Naive B cell (primary cell): ENCODE measurements around the gene NSD1. TPM values are rescaled to one million over a fixed set of nuclear protein-coding genes. Genes with fewer than 3 reads are reported as not detected.

Experiments used
- ATAC-seq, 2 donors: fragments of 150-1000 bp; cut with Tn5 transposase; 2 replicates each; pipeline ENCODE4 v1.10.0; 2021; ENCODE audit warnings: low read depth in 2 of 2, mild to moderate bottlenecking in 2 of 2, moderate library complexity in 2 of 2
- DNase-seq: peaks from one replicate; pipeline ENCODE4 v3.0.0; 2022
- H3K27ac Mint-ChIP-seq, 6 donors: one replicate each; pipeline ENCODE4 v1.8.0; 2020 to 2022; ENCODE audit warnings: mild to moderate bottlenecking in 6 of 6, mixed read lengths in 6 of 6, moderate library complexity in 5 of 6, inconsistent platforms in 2 of 6
- H3K27me3 Mint-ChIP-seq, 3 donors: one replicate each; pipeline ENCODE4 v1.8.0; 2021 to 2022; ENCODE audit warnings: mixed read lengths in 3 of 3, mild to moderate bottlenecking in 1 of 3
- H3K36me3 Mint-ChIP-seq, 2 donors: one replicate each; pipeline ENCODE4 v1.8.0; 2020 to 2022; ENCODE audit warnings: mixed read lengths in 2 of 2, inconsistent platforms in 1 of 2, mild to moderate bottlenecking in 1 of 2
- H3K4me1 Mint-ChIP-seq, 3 donors: one replicate each; pipeline ENCODE4 v1.8.0; 2020 to 2022; ENCODE audit warnings: mixed read lengths in 3 of 3, inconsistent platforms in 1 of 3, mild to moderate bottlenecking in 1 of 3, moderate library complexity in 1 of 3
- H3K4me3 Mint-ChIP-seq, 8 donors: one replicate each; pipeline ENCODE4 v1.8.0; 2020 to 2022; ENCODE audit warnings: mild to moderate bottlenecking in 8 of 8, mixed read lengths in 8 of 8, moderate library complexity in 8 of 8, inconsistent platforms in 2 of 8
- H3K9me3 Mint-ChIP-seq, 7 donors: one replicate each; pipeline ENCODE4 v1.8.0; 2020 to 2022; ENCODE audit warnings: mixed read lengths in 7 of 7, mild to moderate bottlenecking in 5 of 7, inconsistent platforms in 2 of 7, moderate library complexity in 1 of 7
- polyA plus RNA-seq, 6 donors: library from polyadenylated mRNA; unstranded; fragments of 300-500 nt; fragmentation: Illumina TruSeq; gene quantifications; one replicate each; pipeline ENCODE4 v1.2.3, GENCODE V29; 2021; ENCODE audit warnings: low read depth in 6 of 6

NSD1 gene
- polyA plus RNA-seq, 6 donors from 2014 or later = 32.4 to 87.7 (median 46.1) TPM

DNA sequence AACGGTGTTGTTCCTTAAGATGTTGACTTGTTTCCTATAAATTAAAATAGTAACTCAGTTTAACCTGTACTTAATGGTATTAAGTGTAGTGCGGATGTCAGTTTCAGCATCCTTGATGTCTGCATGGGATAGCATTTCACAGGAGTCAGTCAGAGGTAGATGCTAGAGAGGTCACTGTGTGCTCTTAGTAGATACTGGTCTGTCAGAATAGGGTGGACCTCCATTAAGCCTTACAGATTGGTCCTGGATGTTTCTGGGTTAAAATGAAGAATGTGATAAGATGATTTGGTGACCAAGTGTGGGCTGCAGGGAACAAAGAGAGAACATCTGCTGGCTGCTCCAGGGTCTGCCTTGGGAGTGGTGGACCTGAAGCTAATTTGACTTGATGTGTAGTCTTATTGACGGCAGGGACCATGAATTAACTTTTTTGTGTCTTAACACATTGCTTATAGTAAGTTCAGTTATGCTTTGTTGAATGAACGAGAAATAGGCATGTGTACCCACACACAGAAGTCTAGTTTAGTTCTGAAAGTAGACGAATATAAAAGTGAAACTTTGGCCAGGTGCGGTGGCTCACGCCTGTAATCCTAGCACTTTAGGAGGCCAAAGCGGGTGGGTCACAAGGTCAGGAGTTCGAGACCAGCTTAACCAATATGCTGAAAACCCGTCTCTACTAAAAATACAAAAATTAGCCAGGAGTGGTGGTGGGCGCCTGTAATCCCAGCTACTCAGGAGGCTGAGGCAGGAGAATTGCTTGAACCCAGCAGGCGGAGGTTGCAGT, 157.4 kb downstream of the NSD1 start:
- Mint-ChIP-seq H3K36me3 (peaks cover 17 to 21% of the 10 kb centered on the region in 2 donors), H3K27ac (peak overlapping the region in 4 of 6 donors; percentile 57 to 70 (median 62)), H3K9me3 (no peaks in the 10 kb centered on the region), H3K4me1 (peaks cover 19 to 25% (median 25%) of the 10 kb centered on the region in 3 donors), H3K27me3 (no peaks in the 10 kb centered on the region), H3K4me3 (peak overlapping the region in 4 of 8 donors; percentile 2 to 35 (median 32))
- no peak for DNase-seq
- peak; percentile 65 to 66 for ATAC-seq

GRCh38 chr5:177291735-177292134, 158.2 kb downstream of the NSD1 start:
- H3K4me1 Mint-ChIP-seq = peaks cover 26 to 33% (median 32%) of the 10 kb centered on the region in 3 donors
- no peaks in the 10 kb centered on the region for H3K9me3 Mint-ChIP-seq
- peaks cover 13 to 19% of the 10 kb centered on the region in 2 donors for H3K36me3 Mint-ChIP-seq
- DNase-seq = no peak
- H3K4me3 Mint-ChIP-seq = no peak overlapping the region
- H3K27ac Mint-ChIP-seq = peak overlapping the region in 3 of 6 donors; percentile 16 to 47 (median 23)
- no peaks in the 10 kb centered on the region for H3K27me3 Mint-ChIP-seq
- no peak for ATAC-seq

- peaks cover 8 to 15% of the 10 kb centered on the region in 2 donors for H3K36me3 Mint-ChIP-seq
- peak overlapping the region in 1 of 8 donors; percentile 76 for H3K4me3 Mint-ChIP-seq
- DNase-seq (no peak), ATAC-seq (no peak)
- H3K4me1 Mint-ChIP-seq = peaks cover 32 to 43% (median 42%) of the 10 kb centered on the region in 3 donors
- peak overlapping the region in 1 of 6 donors; percentile 79 for H3K27ac Mint-ChIP-seq
- H3K27me3 Mint-ChIP-seq = no peaks in the 10 kb centered on the region
- H3K9me3 Mint-ChIP-seq = no peaks in the 10 kb centered on the region
Measured at GRCh38 chr5:177293819-177294581, 160.4 kb downstream of the NSD1 start.

DNA sequence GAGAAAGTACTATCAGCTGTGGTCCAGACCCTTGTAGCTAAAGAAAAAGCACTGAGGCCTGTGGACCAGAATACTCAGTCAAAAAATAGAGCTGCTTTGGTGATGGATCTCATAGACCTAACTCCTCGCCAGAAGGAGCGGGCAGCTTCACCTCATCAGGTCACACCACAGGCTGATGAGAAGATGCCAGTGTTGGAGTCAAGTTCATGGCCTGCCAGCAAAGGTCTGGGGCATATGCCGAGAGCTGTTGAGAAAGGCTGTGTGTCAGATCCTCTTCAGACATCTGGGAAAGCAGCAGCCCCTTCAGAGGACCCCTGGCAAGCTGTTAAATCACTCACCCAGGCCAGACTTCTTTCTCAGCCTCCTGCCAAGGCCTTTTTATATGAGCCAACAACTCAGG, 161.1 kb downstream of the NSD1 start:
- Mint-ChIP-seq H3K27me3 (no peaks in the 10 kb centered on the region), H3K4me3 (peak overlapping the region in 3 of 8 donors; percentile 50 to 80 (median 76)), H3K27ac (peak overlapping the region in 3 of 6 donors; percentile 52 to 79 (median 56)), H3K9me3 (no peaks in the 10 kb centered on the region), H3K4me1 (peaks cover 30 to 50% (median 48%) of the 10 kb centered on the region in 3 donors), H3K36me3 (peaks cover 8 to 11% of the 10 kb centered on the region in 2 donors)
- ATAC-seq = no peak
- DNase-seq = no peak

DNA sequence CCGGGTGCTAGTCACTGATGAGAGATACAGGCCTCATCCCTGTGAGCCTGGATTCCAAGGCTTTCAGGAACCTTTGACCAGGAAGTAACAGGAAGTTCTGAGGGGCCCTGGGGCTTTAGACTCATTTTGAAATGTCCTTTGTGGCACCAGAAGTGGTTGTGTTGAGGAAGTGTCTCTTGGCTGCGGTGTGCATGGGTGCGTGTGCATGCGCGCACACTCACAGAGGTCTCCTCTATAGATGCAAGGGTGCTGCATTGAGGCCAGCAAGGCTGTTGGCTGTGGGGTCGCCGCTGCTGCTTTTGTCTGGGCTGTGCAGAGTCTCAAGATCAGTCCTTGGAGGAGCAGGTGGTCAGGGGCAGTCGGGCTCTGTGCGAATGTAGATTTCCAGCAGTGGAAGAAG, 162.4 kb downstream of the NSD1 start:
- DNase-seq = no peak
- Mint-ChIP-seq H3K4me1 (peaks cover 40 to 58% (median 54%) of the 10 kb centered on the region in 3 donors), H3K9me3 (no peaks in the 10 kb centered on the region), H3K36me3 (peaks cover 8 to 14% of the 10 kb centered on the region in 2 donors), H3K27me3 (no peaks in the 10 kb centered on the region), H3K4me3 (peak overlapping the region in 6 of 8 donors; percentile 35 to 87 (median 70)), H3K27ac (peak overlapping the region; percentile 49 to 94 (median 82))
- no peak for ATAC-seq

DNA sequence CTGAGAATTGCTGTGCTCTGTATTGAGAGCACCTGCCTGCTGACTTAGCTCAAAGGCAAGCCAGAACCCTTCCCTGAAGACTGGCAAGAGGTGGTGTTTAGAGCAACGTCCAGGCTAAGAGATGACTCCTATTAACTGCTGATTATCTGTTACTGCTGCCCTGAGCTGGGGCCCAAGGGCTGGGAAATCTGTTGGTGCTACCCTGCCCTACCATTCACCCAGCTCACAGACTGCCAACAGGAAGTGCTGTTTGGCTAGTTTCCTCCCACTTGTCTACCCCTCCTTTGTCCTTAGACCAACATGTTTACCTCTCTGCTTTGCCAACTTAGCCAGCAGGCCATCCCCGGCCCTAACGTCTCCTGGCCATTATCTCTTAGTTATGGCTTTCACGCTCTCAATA, 163.0 kb downstream of the NSD1 start:
- Mint-ChIP-seq H3K9me3 (no peaks in the 10 kb centered on the region), H3K36me3 (peaks cover 6 to 14% of the 10 kb centered on the region in 2 donors), H3K27ac (peak overlapping the region in 5 of 6 donors; percentile 30 to 94 (median 84)), H3K4me1 (peaks cover 40 to 60% (median 57%) of the 10 kb centered on the region in 3 donors), H3K27me3 (no peaks in the 10 kb centered on the region), H3K4me3 (peak overlapping the region; percentile 33 to 87 (median 65))
- ATAC-seq (peak in 1 of 2 donors; percentile 18), DNase-seq (no peak)

GRCh38 chr5:177297922-177298321, 164.3 kb downstream of the NSD1 start:
- no peaks in the 10 kb centered on the region for H3K9me3 Mint-ChIP-seq
- no peak for ATAC-seq
- H3K4me1 Mint-ChIP-seq = peaks cover 46 to 70% (median 67%) of the 10 kb centered on the region in 3 donors
- no peak for DNase-seq
- H3K36me3 Mint-ChIP-seq = peaks cover 0 to 6% of the 10 kb centered on the region in 2 donors
- no peaks in the 10 kb centered on the region for H3K27me3 Mint-ChIP-seq
- peak overlapping the region in 4 of 6 donors; percentile 19 to 88 (median 45) for H3K27ac Mint-ChIP-seq
- peak overlapping the region in 1 of 8 donors; percentile 66 for H3K4me3 Mint-ChIP-seq

- Mint-ChIP-seq H3K4me3 (peak overlapping the region; percentile 32 to 97 (median 65)), H3K36me3 (peaks cover 0 to 3% of the 10 kb centered on the region in 2 donors), H3K4me1 (peaks cover 54 to 81% (median 81%) of the 10 kb centered on the region in 3 donors), H3K27me3 (no peaks in the 10 kb centered on the region), H3K9me3 (no peaks in the 10 kb centered on the region), H3K27ac (peak overlapping the region; percentile 88 to 99 (median 98))
- ATAC-seq (no peak), DNase-seq (no peak)
Measured at GRCh38 chr5:177299697-177300096, 166.1 kb downstream of the NSD1 start.

DNA sequence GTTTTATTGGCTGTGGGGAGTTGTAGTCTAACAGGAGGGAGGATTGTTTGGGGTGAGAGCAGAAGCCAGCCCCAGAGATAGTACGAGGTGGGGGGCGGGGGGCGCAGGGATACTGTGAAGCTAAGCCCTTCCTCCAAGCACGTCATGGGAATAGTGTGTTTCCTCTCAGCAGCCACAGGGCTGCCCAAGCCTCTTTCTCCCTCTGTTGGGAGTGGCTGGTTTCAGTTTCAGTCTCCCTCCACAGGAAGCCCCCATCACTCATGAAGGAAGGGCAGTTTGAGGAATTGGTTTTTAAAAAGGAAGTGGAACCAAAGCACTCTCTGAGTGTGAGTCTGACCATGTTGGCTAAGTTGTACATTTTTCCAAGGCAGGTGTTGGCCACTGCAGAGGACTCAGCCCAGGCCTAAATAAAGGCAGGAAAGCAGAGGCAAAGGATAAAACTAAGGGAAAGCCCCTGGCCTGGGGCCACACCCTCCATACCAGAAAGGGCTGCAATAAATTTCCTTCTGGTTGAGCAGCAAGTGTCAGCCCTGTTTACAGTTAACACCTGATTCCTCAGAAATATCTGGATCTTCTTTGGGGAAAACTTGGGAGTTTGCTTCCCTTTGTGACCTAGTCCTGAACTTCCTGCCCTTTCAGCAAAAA, 166.8 kb downstream of the NSD1 start:
- Mint-ChIP-seq H3K27me3 (no peaks in the 10 kb centered on the region), H3K36me3 (peaks cover 0 to 3% of the 10 kb centered on the region in 2 donors), H3K27ac (peak overlapping the region; percentile 88 to 99 (median 98)), H3K4me3 (peak overlapping the region; percentile 75 to 97 (median 88)), H3K4me1 (peaks cover 55 to 86% (median 83%) of the 10 kb centered on the region in 3 donors), H3K9me3 (no peaks in the 10 kb centered on the region)
- DNase-seq = peak; percentile 87
- peak; percentile 76 to 80 for ATAC-seq

GRCh38 chr5:177300951-177301350, 167.4 kb downstream of the NSD1 start:
- no peaks in the 10 kb centered on the region for H3K9me3 Mint-ChIP-seq
- peak overlapping the region; percentile 47 to 97 (median 86) for H3K4me3 Mint-ChIP-seq
- no peaks in the 10 kb centered on the region for H3K27me3 Mint-ChIP-seq
- H3K27ac Mint-ChIP-seq = peak overlapping the region; percentile 88 to 99 (median 98)
- peaks cover 50 to 85% (median 83%) of the 10 kb centered on the region in 3 donors for H3K4me1 Mint-ChIP-seq
- DNase-seq = no peak
- no peak for ATAC-seq
- peaks cover 0 to 3% of the 10 kb centered on the region in 2 donors for H3K36me3 Mint-ChIP-seq

DNA sequence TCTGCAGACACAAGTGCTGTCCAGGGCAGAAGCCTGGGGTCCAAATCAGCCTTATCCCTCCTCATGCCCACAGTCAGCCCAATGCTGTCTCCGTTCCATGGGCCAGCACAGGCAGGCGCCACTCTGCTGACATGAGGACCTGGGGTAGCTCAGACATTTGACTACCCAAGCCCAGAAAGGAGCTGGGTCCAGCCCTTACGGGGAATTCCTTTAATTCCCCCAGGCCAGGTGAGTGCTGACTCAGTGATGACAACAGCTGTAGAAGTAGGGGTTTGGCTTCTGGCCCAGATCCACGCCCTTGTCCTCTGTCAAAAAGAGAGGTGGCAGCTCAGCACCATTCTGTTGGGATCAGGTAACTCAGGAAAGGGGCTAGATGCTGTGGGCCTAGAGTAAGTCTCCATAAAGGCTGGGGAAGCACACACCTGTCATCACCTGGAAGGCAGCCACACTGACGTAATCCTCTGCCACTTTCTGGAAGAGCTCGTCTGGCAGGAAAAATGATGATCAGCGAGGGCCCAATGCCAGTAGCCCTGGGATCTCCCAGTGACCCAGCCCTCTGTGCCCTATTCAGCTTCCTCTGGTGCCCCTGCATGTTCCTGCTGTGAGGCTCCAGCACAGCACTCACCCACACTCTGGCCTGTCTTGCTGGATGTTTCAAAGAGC, 168.1 kb downstream of the NSD1 start:
- Mint-ChIP-seq H3K27ac (peak overlapping the region in 5 of 6 donors; percentile 38 to 99 (median 81)), H3K27me3 (no peaks in the 10 kb centered on the region), H3K9me3 (no peaks in the 10 kb centered on the region), H3K4me3 (peak overlapping the region; percentile 90 to 97 (median 94)), H3K4me1 (peaks cover 46 to 81% (median 80%) of the 10 kb centered on the region in 3 donors), H3K36me3 (peaks cover 0 to 5% of the 10 kb centered on the region in 2 donors)
- ATAC-seq (no peak), DNase-seq (no peak)

DNA sequence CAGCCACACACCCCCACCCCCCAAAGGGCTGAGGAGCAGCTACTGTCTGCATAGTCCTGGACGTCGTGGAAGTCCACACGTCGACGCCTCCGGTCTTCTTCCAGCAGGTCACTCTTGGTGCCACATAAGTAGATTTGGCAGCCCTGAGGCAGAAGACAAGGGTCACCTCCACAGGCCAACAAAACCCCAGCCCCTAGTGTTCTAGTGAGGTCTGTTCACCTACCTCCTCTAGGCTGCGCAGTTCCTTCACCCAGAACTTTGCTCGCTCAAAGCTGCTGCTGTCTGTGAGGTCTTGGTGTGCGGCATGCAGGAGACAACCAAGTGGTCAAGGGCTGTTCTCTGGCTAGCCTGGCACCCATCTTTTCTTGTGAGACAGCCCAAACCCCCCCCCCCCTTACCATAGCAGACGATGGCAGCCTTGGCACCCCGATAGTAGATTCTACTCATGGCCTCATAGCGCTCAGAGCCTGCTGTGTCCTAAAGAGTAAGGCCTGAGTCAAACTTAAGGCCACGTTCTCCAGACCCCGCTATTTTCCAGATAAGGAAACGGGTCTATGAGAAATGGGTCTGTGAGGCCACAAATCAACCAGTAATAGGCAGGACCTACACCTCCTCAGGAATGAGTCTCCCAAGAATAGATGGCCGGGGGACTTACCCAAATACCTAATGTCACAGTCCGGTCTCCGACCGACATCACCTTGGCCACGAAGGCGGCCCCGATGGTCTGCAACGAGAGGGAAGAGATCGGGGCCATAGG, 169.0 kb downstream of the NSD1 start:
- DNase-seq (no peak), ATAC-seq (no peak)
- H3K9me3 Mint-ChIP-seq = no peaks in the 10 kb centered on the region
- H3K27me3 Mint-ChIP-seq = no peaks in the 10 kb centered on the region
- H3K4me1 Mint-ChIP-seq = peaks cover 45 to 77% (median 75%) of the 10 kb centered on the region in 3 donors
- peaks cover 0 to 9% of the 10 kb centered on the region in 2 donors for H3K36me3 Mint-ChIP-seq
- peak overlapping the region in 5 of 6 donors; percentile 5 to 92 (median 86) for H3K27ac Mint-ChIP-seq
- peak overlapping the region; percentile 90 to 97 (median 94) for H3K4me3 Mint-ChIP-seq
